GM18868 (cell line): ENCODE results near the gene OR2F2.

Source experiments
- ATAC-seq: cut with Tn5 transposase; IDR thresholded peaks from one replicate; pipeline ENCODE4 v1.9.1; 2021; ENCODE audit warnings: mild to moderate bottlenecking, moderate library complexity; ENCODE audit not compliant: unreplicated experiment

The OR2F2 gene

GRCh38 chr7:143934526-143935325 is at the start of gene OR2F2:
Gene OR2F2 (plus strand): TSS chr7:143935233. CDS start chr7:143935233, 0 bp downstream.
- no peak for ATAC-seq

DNA sequence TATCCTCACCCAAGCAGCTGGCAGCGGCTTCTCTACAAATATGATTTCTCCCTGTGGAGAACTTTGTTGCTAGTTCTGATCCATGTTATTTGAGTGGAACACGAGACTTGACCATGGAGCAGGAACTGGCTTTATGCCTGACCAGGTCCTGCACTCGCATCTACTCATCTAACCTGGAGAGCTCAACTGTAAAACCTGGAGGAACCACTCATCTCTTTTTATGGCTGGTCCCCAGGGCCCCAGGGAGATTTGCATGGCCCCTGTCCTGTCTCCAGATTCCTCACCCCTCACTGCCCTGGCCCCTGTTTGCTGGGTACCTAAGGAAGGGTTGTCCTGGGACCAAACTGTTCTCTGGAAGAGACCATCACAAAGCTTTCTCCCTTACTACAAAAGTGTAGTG is 49.1 kb upstream of the OR2F2 start:
- no peak for ATAC-seq

DNA sequence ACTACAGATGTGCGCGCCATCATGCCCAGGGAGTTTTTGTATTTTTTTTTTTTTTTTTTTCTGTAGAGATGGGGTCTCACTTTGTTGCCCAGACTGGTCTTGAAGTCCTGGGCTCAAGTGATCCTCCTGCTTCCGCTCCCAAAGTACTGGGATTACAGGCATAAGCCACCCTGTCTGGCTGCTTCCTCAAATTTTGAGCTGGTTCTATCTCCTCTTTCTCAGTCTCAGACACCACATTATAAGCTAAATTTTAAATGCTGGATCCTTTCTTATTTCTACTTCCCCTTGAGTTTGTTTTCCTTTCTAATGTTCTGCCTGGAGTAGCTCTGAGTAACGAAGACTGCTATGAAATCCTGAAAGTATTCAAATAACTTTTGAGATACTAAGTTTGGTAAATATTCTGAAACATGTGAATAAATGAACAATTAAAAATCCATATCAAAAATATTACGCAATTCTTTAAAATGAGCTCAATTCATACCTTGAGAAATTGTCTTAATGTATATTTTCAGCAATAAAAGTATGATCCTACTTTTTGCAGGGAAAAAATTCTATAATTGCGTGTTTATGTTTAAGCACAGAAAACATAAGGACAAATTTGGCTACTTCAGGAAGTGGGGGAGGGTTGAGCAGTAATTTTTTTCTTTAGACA is 48.1 kb upstream of the OR2F2 start:
- ATAC-seq: no peak

DNA sequence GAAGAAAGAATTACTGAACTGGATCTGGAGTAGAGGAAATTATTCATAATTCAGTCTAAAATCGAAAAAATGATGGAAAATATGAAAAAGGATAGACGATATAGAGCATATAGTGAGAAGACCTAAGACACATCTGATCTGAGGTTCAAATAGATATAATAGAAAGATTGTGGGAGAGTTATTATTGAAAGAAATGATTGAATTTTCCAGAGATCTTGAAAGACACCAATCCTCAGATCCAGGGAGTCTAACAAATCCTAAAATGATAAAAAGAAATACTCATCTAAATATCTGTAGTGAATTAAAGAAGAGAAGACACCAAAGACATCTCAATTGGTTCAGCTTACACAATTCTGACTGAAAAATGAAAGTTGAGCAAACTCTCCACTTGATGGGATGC is 46.0 kb upstream of the OR2F2 start:
- no peak for ATAC-seq

GRCh38 chr7:143890558-143890957 is 44.5 kb upstream of the OR2F2 start:
- ATAC-seq: no peak

DNA sequence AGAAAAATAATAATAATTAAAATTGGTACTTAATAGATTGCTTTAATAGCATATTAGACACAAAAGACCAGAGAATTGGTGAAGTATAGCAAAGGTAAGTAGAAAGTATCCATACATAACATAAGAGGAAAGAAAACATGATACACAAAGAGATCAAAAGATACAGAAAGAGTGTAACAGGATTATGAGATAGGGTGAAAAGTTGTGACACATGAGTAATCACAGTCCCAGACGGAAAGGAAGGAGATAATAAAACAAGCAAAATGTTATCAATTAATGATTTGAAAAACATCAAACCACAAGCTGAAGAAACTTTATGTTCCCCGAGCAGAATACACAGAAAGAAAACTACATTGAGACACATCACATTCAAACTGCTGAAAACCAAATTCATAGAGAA is 43.6 kb upstream of the OR2F2 start:
- no peak for ATAC-seq

DNA sequence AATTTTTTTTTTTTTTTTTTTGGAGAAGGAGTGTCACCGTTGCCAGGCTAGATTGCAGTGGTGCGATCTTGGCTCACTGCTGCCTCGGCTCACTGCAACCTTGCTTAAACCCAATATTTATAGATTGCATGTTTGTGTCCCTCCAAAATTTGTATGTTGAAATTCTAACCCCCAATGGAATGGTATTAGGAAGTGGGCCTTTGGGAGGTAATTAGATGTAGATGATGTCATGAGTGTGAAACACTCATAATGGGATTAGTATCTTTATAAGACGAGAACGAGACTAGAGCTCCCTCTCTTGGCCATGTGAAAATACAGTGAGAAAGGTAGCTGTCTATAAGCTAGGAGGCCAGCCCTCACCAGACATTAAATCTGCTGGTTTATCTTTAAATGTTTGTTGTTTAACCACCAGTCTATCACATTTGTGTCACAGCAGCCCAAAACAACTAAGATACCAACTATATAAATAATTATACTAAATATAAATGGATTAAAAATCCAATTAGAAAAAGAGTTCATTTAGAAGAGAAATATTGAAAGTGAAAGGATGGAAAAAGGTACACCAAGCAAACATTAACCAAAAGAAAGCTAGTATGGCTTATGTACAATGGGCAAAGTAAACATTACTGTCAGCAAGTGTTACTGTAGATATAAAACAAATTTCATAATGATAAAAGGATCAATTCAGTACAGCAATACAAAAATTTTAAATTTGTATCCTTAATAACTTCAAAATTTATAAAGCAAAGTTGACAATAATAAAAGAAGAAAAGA is 42.3 kb upstream of the OR2F2 start:
- ATAC-seq: peak; percentile 99

DNA sequence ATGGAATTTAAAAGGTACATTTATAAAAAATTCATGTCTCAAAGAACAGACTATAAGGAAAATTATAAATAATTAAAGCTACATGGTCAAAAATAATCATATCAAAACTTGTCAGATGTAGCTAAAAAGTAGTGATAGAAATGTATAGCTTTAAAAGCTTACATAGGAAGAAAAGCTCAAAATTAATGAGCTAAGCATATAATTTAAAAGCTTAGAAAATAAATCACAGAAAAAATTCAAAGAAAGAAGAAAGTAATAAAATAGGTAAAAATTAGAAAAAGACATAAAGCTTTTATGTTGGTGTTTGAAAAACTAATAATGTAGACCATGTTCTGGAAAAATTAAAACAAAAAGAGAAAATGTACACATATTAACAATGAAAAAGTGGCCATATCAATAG is 38.4 kb upstream of the OR2F2 start:
- no peak for ATAC-seq

- ATAC-seq: no peak
Observed at GRCh38 chr7:143898810-143899209, 36.2 kb upstream of the OR2F2 start.

DNA sequence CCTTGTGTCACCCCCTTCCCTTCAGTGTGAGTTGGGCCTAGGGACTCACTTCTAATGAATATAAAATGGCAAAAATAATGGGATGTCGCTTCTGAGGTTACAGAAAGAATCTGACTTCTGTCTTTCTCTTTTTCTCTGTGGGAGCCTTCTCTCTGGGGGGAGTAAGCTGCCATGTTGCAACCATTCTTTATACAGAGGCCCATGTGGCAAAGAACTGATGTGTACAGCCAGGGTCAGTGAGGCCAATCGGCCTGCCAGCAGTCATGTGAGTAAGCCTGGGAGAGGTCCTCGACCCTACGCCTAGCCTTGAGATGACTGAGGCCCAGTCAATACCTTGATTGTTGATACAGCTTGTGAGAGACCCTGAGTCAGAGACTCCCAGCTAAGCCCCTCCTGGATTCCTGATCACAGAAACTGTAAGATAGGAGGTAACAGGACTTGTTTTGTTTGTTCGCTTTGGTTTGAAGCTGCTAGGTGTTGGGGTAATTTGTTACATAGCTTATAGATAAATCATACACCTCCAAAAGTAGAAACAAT is 34.7 kb upstream of the OR2F2 start:
- no peak for ATAC-seq

- ATAC-seq: no peak
Observed at GRCh38 chr7:143901332-143901667, 33.7 kb upstream of the OR2F2 start.

DNA sequence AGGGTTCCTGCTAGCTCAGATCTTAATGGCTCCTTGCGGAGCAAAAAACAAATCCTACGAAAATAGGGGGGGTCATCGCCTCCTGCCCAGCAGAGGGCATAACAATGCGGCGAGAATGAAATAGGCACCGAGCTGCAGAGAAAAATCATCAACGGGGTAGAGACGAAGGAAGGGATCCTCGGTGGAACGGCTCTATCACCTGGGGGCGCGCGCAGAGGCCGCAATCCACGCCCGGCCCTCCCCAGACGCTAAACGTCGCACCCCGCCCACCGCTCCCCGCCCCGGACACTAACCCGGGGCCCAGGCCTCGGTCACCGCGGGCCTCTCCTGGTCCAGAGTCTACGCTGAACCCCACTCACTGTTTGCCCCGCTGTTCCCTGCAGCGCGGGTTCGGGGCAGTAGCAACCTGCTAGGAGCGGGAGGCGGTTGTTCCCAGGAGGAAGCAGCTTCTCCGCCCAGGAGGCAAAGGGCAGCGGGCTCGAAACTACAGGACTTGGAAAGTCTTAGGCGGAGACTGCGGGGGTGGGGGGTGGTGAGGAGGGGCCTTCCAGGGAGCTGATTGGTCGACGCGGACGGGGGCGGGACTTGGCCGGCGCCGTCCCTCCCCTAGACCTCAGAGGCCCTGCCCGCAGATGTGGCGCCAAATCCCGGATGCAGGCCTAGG is 33.2 kb upstream of the OR2F2 start, which contains the start of gene TCAF1:
TCAF1 (minus strand) TSS at position 509 of the 664 bp plus-strand sequence. CDS start 25,568 bp downstream, outside the sequence.
- ATAC-seq: peak; percentile 91

- ATAC-seq: no peak
Observed at GRCh38 chr7:143902332-143902899, 32.6 kb upstream of the OR2F2 start.

DNA sequence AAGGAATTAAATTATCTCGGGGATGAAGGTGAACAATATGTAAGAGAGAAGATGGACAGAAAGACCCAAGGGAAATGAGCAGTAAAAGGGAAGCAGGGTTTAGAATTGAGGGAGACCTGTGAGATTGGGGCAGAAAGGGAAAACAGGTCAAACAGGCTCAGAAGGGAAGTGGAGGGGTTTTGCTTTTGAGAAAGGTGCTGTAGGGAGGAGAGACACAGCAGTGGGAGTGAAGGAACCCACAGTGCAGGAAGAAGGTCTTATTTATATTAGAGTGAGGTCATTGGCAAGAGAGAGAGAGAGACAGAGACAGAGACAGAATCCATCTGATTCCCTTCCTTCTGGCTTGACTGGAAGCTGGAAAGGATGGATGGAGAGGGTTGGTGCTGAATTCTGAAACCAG is 29.5 kb upstream of the OR2F2 start:
- ATAC-seq: no peak

DNA sequence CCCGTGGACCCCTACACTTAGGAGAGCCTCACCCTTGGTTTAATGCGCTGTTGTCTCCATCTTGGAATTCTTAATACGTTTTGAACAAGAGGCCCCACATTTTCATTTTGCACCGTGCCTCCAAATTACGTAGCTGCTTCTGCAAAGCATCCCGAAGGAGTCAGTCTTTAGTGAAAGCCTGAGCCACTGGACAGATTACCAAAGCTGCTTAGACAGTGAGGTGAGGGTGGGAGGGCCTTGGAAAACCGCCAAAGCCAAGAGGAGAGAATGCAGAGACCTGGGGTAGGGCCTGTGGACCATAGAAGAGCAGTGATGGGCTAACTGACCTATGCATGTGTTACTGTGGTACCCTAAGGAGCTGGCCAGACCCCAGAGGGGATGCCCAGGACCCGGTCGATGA is 28.9 kb upstream of the OR2F2 start:
- ATAC-seq: no peak

GRCh38 chr7:143906895-143907294 is 28.1 kb upstream of the OR2F2 start:
- ATAC-seq: no peak

DNA sequence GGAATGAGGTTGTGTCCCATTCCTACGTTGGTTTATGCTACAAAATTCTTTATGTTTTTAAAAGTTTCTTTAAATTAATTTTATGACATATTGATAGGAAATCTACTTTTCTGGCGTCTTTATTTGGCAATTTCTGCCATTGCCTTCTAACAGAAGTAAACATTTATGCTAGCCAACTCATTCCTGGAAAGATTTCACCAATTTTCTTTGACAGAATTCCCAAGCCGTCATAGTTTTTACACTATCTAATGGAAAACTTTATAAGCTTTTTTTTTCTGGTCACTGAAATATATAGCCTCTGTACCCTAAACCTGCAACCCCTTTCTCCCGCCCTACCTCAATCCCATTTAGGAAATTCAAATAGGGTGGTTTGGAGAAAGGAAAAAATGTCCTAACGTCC is 26.9 kb upstream of the OR2F2 start:
- no peak for ATAC-seq

DNA sequence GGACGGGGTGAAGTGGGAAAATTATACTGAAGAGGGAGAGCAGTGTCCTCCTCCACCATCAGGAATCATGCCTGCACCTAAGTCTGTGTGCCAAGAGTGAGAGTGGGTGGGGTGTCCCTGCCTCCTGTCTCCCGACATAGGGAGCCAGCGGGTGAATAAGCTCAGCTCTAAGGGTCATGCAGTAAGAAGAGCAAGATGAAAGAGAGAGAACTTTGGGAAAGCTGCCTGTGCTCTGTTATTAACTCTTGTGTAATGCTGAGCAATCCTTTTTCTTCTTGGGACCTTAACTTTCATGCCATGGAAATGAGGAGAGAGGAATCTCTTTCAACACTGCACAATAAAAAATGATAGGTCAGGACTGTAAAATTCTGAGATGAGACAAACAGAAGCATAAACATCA is 25.2 kb upstream of the OR2F2 start:
- no peak for ATAC-seq

DNA sequence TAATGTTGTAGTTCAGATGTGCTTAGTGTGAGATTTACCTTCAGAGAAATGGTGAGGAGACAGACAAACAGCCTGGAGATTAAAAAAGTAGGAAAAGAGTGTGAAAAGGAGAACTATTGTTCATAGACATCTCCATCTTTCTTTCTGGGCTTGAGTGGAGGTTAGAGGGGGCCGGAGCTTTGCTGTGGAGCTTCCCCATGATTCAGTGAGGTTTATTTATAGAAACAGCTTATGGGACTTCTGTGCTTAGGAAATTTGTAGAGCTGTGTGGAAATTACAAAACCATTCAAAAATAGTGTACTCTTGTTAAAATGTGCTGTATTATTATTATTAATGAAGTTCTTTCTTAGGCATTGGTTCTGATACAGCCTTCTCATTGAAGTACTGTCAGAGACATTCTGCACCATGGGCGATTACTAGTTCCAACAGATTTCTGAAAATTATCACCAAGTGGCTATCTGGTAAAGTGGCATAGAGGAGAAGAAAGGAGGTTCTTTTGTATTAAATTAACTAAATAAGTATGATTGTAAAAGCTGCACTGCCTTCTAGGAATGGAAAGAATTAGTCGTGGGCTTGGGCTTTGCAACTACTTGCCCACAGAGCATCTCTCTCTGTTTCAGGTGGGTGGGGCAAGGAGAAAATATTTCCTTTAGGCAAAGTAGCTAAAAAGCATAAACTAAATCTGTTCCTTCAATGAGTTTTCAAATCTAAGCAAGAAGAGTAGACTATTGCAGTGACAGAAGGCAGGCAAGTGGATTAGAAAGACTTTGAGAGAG is 24.4 kb upstream of the OR2F2 start:
- no peak for ATAC-seq
